GM10847 (cell line): ENCODE measurements around the gene KDM5C.

Source experiments
- POLR2A ChIP-seq: IDR thresholded peaks from 2 replicates; pipeline ENCODE4 v1.6.1; 2011; ENCODE audit not compliant: insufficient read length; ENCODE audit errors: extremely low read depth

KDM5C gene

GRCh38 chrX:53256446-53257041 lies 31.5 kb upstream of the KDM5C start:
- no peak for TF ChIP-seq POLR2A

DNA sequence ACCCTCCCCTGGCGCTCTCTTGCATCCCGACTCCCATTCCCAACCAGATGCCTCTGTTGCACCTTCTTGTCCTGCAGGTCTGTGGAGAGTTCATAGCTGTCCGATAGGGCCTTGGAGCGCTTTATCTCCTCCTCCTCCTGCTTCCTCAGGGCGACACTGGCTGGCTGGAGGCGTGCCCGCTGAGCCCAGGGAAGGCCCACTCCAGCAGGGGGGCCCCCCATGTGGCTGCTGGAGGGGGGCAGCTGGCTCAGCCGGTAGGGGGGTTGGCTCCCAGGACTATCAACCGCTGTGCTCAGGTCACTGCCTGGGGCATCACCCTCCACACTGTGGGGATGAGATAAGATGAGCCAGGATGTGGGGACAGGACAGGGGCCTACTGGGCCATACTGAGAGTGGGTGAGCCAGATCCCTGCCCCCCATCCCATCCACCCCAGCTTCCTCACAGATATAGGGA lies 30.8 kb upstream of the KDM5C start:
- no peak for TF ChIP-seq POLR2A

DNA sequence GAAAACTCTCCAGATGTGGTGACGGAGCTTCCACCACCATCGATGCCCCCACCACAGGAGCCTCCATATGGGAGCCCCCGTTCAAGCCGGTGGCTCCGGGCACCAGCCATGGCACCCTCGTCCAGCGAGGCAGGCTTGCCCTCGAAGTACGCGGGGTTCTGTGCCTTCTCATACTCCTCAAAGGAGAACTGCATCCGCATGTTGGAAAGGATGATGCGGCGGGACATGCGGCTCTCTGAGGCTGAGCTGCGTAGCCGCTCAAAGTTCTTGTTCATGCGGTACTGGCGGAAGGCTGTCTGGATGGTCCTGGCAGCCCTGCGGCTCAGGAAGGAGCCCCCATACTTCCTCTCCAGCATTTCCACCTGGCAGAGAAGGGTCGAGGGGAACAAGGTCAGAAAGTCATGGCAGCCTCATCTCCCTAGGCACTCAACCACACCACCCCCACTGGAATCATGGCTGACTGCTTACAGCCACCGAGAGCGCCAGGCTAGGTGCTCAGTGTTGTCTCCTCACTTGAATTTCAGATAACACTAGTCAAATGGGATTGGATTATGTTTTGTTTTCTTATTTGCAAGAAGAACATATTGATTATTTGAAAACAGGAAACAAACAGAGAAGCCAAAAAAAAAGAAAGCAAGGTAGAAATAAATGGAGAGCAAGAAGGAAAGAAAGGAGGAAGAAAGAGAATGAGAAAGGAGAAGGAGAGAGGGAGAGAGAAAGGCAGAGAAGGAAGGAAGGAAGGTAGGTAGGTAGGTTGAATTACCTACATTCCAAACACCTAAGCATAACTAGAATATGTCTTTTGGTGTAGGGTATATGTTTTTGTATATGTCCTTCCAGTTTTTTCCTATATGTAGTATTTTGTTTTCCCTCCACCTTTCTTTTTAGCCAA lies 29.8 kb upstream of the KDM5C start:
- no peak for TF ChIP-seq POLR2A

DNA sequence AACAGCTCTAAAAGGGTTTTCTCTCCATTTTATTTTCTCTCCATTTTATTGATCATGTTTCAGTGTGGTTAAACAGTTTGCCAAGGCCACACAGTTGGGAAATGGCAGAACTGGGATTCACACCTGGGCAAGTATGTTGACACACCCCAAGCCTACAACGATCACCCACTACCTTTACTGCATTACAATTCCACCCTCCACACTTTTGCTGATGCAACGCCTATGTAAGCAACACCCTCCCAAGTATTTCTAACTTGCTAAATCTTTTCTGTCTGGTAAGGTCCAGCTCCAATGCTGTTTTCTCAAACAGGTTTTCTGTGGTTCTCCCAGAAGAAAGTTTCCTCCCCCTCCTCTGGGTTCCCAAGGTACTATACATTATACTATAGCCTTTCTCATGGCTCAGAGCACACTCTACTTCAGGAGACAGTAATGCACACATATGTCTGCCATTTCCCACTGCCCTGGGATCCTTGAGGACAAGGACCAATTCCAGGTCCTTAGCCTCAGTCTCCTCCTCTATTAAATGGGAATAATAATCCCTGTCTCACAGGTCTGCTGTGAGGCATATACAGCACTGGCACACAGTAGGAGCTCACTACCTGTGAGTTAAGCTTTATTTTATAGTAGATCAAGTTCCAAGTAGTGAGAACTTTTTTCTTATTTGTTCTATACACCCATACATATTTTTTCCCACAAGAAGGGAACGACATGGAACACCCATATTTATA lies 28.4 kb upstream of the KDM5C start:
- TF ChIP-seq POLR2A, result no peak

GRCh38 chrX:53251307-53251706 lies 26.3 kb upstream of the KDM5C start:
- TF ChIP-seq POLR2A, result no peak

DNA sequence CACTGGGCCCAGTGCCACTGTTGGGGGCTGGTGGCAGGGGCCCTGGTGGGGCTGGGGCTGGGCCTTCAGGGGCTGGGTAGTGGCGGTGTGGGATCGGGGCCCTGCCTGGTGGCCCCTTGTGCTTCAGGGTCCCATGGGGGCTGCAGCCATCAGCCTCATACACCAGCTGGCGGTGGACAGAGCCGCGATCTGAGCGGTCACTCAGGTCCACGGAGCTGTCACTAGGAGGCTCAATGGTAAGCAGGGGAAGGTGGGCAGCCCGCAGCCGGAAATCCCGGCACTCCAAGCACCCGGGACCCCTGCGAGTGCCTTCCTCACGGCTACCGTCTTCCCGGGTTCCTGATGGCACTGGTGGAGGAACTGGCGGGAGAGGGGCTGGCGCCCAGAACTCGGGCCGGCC lies 25.5 kb upstream of the KDM5C start:
- TF ChIP-seq POLR2A, result no peak

GRCh38 chrX:53249408-53250042 lies 24.5 kb upstream of the KDM5C start:
- TF ChIP-seq POLR2A, result no peak

DNA sequence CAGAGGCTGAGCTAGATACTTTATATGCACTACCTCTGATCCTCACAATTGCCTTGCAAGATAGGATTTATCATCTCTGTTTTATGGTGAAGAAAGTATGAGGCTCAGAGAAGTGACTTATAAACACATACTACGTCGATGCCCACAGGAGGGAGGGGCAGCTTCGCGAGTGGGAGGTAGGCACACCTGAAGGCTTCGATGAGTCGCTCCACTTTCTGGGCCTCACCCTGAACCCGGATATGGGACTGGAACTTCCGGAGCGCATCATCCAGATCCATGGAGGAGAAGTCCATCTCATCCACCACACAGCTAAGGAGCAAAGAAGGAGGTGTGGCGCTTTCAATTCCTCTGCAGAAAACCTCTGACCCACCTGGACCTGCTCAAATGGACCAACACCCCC lies 22.9 kb upstream of the KDM5C start:
- no peak for TF ChIP-seq POLR2A

DNA sequence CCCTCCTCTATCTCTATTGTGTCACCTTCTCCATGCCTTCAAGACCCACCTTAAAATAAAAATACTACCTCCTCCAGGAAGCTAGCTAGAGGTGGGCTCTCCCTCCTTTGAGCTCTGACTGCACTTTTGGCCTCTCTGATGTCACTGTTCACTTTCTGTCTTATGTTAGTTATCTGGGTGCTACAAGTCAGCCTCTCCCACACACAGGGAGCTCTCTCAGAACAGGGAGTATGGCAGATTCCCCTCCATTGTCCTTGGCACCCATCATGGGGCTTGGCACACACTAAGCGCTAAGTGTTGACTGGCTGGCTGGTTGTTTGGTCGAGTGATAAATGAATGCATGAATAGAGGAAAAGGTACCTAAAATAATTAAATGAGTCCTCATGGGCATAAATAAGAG lies 21.2 kb upstream of the KDM5C start:
- TF ChIP-seq POLR2A, result no peak

DNA sequence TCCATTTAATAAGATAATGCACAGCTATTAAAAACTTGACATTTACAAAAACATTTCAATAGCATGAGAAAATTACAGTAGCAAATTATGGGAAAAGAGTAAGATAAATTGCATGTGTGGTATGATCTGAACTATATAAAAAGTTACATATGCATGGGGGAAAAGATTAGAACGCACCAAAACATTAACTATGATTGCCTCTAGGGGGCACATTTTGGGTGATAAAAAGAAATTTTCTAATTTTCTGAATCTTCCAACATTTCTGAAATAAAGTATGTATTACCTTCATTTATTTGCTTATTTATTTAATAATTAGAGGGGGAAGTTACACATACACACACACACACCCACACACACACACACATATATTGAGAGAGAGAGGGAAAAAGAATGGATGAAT lies 19.6 kb upstream of the KDM5C start:
- no peak for TF ChIP-seq POLR2A

DNA sequence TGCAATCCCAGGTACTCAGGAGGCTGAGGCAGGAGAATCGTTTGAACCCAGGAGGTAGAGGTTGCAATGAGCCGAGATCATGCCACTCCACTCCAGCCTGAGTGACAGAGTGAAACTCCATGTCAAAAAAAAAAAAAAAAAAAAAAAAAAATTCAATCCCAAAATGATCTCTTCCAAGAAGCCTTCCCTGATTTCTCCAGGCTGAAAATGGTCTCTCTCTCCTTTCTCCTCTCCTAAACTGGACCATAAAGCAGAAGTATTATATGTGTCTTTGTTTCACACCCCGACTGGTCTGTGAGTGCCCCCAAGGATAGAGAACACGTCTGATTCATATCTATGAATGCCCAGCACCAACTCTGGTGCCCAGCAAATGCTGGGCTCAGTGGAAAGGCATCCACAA lies 17.3 kb upstream of the KDM5C start:
- no peak for TF ChIP-seq POLR2A

- no peak for TF ChIP-seq POLR2A
Measured at GRCh38 chrX:53241558-53241957, 16.6 kb upstream of the KDM5C start.

DNA sequence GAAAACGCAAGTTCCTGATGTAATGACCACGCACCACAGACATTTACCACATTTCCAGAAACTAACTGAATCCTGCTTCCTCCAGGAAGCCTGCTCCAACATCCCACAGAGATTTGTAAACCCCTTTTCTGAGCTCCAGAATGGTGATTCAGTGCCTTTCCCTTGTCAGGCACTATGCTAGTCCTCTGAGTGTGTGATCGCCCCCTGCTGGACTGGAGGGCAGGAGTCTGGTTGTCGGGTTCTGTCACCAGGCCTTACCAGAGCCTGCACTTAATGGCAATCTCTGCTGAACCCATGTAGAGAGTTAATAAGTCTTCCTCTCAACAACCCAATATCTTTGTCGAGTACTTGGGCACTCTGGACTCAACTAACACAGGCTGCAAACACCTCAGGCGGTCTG lies 14.5 kb upstream of the KDM5C start:
- TF ChIP-seq POLR2A, result no peak

- TF ChIP-seq POLR2A, result no peak
Measured at GRCh38 chrX:53237056-53237455, 12.0 kb upstream of the KDM5C start.

DNA sequence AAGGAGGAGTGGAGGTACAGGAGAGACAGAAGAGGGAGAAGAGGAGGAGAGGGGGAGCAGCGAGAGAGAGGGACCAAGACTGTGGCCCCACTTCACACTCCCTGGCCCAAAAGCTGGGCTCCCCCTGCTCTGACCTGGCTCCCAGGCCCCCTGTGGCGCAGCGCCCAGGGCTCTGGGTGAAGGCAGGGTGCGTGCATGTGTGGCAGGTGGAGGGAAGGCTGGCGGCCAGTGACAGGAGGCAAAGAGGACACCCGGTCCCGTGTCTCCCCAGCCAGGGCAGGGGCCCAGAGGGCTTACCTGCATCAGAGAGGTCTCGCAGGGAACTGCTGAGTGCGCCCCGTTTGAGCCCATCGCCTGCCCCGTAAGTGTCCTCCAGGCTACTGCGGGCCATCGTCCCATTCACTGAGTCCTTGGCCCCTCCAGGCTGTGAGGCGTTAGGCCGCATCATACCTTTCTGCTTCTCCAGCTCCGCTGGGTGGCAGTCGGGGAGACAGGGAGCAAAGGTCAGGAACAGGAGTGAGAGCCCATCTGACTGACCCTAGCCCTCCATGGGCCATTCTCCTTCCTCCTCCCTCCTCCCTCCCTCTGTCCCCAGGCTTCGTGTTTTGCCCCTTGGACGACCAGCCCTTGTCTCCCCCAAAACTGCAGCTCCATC lies 11.1 kb upstream of the KDM5C start:
- no peak for TF ChIP-seq POLR2A
